HCT116 (cell line): Measurements from ENCODE around the gene KCNAB3.

ENCODE experiments used
- ATF3 ChIP-seq: IDR thresholded peaks from 2 replicates; pipeline ENCODE4 v1.6.1; 2012
- CTCF ChIP-seq, 3 experiments: fragments of 200-600 bp in 1 of 3; sonication (generic) in 1 of 3; IDR thresholded peaks in 2 of 3; conservative IDR thresholded peaks in 1 of 3; 2 replicates each; pipeline ENCODE4 v1.5.1; 2012 to 2017; ENCODE audit warnings: low read depth in 2 of 3, low read length in 2 of 3, antibody characterized with exemption in 1 of 3, borderline replicate concordance in 1 of 3, control low read depth in 1 of 3, mild to moderate bottlenecking in 1 of 3, mixed read lengths in 1 of 3, mixed run types in 1 of 3, moderate library complexity in 1 of 3; ENCODE audit not compliant: insufficient read depth in 1 of 3
- POLR2A ChIP-seq: IDR thresholded peaks from 2 replicates; pipeline ENCODE4 v1.7.0; 2011; ENCODE audit warnings: borderline replicate concordance; ENCODE audit not compliant: insufficient read depth, insufficient read length; ENCODE audit errors: extremely low read depth
- POLR2AphosphoS5 ChIP-seq: IDR thresholded peaks from 2 replicates; pipeline ENCODE4 v1.6.1; 2011; ENCODE audit warnings: mild to moderate bottlenecking, low read depth, low read length, moderate library complexity
- RAD21 ChIP-seq: IDR thresholded peaks from 2 replicates; pipeline ENCODE4 v1.6.1; 2012; ENCODE audit warnings: low read depth, mild to moderate bottlenecking
- REST ChIP-seq: IDR thresholded peaks from 2 replicates; pipeline ENCODE4 v1.6.1; 2012; ENCODE audit warnings: low read depth

DNA sequence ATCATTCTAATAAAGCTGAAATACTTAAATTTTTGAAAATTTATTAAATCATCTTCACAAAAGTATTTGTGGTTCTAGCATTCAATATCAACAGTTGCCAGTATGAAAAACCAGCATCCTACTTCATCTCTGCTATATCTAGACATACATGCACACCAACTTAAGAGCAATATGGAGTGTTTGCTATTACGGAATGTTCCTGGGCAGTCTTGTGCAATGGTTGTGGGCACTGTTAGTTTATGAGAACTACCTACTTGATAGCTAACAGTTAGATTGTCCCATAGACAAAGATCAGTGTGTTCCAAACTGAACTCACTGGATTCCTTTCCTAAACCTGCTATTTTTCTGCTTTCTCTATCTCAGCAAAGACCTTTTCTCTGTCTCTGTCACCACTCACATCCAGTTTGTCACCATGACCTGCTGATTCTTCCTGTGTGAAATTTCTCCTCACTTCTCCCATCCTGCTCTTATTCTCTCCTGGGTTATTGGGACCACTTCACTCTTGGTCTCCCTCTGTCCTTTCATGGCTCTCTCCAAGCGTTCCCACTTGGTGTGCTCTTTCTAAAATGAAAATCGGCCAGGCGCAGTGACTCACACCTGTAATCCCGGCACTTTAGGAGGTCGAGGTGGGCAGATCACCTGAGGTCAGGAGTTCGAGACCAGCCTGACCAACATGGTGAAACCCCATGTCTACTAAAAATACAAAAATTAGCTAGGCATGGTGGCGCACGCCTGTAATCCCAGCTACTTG, 30.0 kb upstream of the KCNAB3 start:
- no peak for TF ChIP-seq POLR2A
- no peak for TF ChIP-seq CTCF (IDR thresholded peaks at IDR 0.05 in 2 of 3, conservative IDR thresholded peaks at IDR 0.05 in 1 of 3; ENCODE audit: borderline replicate concordance in 1 of 3, insufficient read depth in 1 of 3, low read depth in 2 of 3, low read length in 2 of 3)
- TF ChIP-seq REST = no peak
- TF ChIP-seq ATF3 = no peak
- no peak for TF ChIP-seq POLR2AphosphoS5
- no peak for TF ChIP-seq RAD21
